PC-9 (cell line): Measurements from ENCODE around the gene DENND1A. TPM values are rescaled to one million over a fixed set of nuclear protein-coding genes. Genes with fewer than 3 reads are reported as not detected.

Experiments used
- BruUV-seq: library from RNA; stranded (reverse); fragments of 400-500 nt; replicated peaks from 2 replicates; lab custom pipeline; 2021; lab: Mats Ljungman, UMichigan
- CTCF ChIA-PET: fragments of 300-600 bp; sonication (Branson Sonifier 250); formaldehyde crosslinking; loops from one replicate; lab custom pipeline; 2022; ENCODE audit warnings: antibody characterized with exemption; lab: Charles Lee
- POLR2A ChIA-PET: fragments of 300-600 bp; sonication (Branson Sonifier 250); formaldehyde crosslinking; loops from one replicate; lab custom pipeline; 2022; ENCODE audit warnings: antibody characterized with exemption; ENCODE audit not compliant: unreplicated experiment; lab: Charles Lee
- DNase-seq, 2 experiments: peaks; one replicate each; pipeline versions ENCODE4 v3.0.0 to v3.0.0-alpha.2; 2015 to 2022; ENCODE audit warnings: mixed read lengths in 1 of 2
- H2AFZ ChIP-seq: fragments of 200-600 bp; sonication (generic); 2 replicates; pipeline ENCODE4 v1.8.1; 2017; ENCODE audit warnings: antibody characterized with exemption
- H3F3A ChIP-seq: fragments of 200-600 bp; sonication (generic); 2 replicates; pipeline ENCODE4 v1.8.1; 2017; ENCODE audit warnings: antibody characterized with exemption, mild to moderate bottlenecking, low read depth; ENCODE audit not compliant: insufficient read depth
- H3K27ac ChIP-seq: fragments of 200-600 bp; sonication (generic); 2 replicates; pipeline ENCODE4 v1.6.1; 2016; ENCODE audit warnings: mixed run types
- H3K27me3 ChIP-seq: fragments of 200-600 bp; sonication (generic); 2 replicates; pipeline ENCODE4 v1.6.1; 2016; ENCODE audit warnings: low read depth, mixed run types; ENCODE audit not compliant: insufficient read depth
- H3K36me3 ChIP-seq: fragments of 200-600 bp; sonication (generic); 2 replicates; pipeline ENCODE4 v1.6.1; 2016; ENCODE audit warnings: low read depth, mixed run types
- H3K4me1 ChIP-seq: fragments of 200-600 bp; sonication (generic); replicated peaks from 2 replicates; pipeline ENCODE4 v1.6.1; 2016; ENCODE audit warnings: mixed run types; ENCODE audit not compliant: insufficient read depth
- H3K4me2 ChIP-seq: fragments of 200-600 bp; sonication (generic); 2 replicates; pipeline ENCODE4 v1.6.1; 2017; ENCODE audit warnings: mixed run types
- H3K4me3 ChIP-seq: fragments of 200-600 bp; sonication (generic); 2 replicates; pipeline ENCODE4 v1.6.1; 2016; ENCODE audit warnings: mixed run types
- H3K79me2 ChIP-seq: fragments of 200-600 bp; sonication (generic); 2 replicates; pipeline ENCODE4 v1.6.1; 2017; ENCODE audit warnings: low read depth, mixed run types
- H3K9me2 ChIP-seq: fragments of 200-600 bp; sonication (generic); 2 replicates; pipeline ENCODE4 v1.8.1; 2017; ENCODE audit warnings: mild to moderate bottlenecking; ENCODE audit not compliant: insufficient read depth
- H3K9me3 ChIP-seq: fragments of 200-600 bp; sonication (generic); 2 replicates; pipeline ENCODE4 v1.8.1; 2016; ENCODE audit warnings: low read depth; ENCODE audit not compliant: insufficient read depth
- H4K20me1 ChIP-seq: fragments of 200-600 bp; sonication (generic); 2 replicates; pipeline ENCODE4 v1.8.1; 2017; ENCODE audit not compliant: insufficient read depth
- CTCF ChIP-seq: fragments of 200-600 bp; sonication (generic); conservative IDR thresholded peaks from 2 replicates; pipeline ENCODE4 v1.6.1; 2017; ENCODE audit warnings: mixed run types, antibody characterized with exemption, mild to moderate bottlenecking, moderate library complexity
- EZH2 ChIP-seq: fragments of 200-600 bp; sonication (generic); IDR thresholded peaks from 2 replicates; pipeline ENCODE4 v1.8.0; 2017; ENCODE audit warnings: antibody characterized with exemption, low read depth
- intact Hi-C: fragments of 100-400 bp; cut with micrococcal nuclease; formaldehyde crosslinking; loops from one replicate; pipeline ENCODE4 v1.10.0; 2022; ENCODE audit not compliant: unreplicated experiment
- total RNA-seq: library from RNA; stranded (reverse); gene quantifications from 2 replicates; pipeline ENCODE4 v1.2.3, GENCODE V29; 2021

The DENND1A gene
- total RNA-seq, 1 experiment from 2014 or later, result 37.7 TPM

GRCh38 chr9:123345567-123345955 lies 584.4 kb downstream of the DENND1A start:
- no TSS peak for BruUV-seq
- intact Hi-C loops, result loop anchor here (5.0 kb wide), 1 partner anchor 1218 kb away; no protein-coding TSS in a partner anchor

GRCh38 chr9:123344192-123344949 lies 585.6 kb downstream of the DENND1A start:
- Histone ChIP-seq H3K4me3 (no peak overlapping the region), H3K4me2 (no peak overlapping the region), H3K9me2 (no peaks in the 10 kb centered on the region), H3K9me3 (no peaks in the 10 kb centered on the region), H3K79me2 (no peaks in the 10 kb centered on the region), H3K4me1 (no peaks in the 10 kb centered on the region), H2AFZ (no peak overlapping the region), H4K20me1 (no peaks in the 10 kb centered on the region), H3K27ac (no peak overlapping the region), H3F3A (peaks cover 8% of the 10 kb centered on the region), H3K36me3 (no peaks in the 10 kb centered on the region), H3K27me3 (no peaks in the 10 kb centered on the region)
- DNase-seq, result no peak
- BruUV-seq, result no TSS peak
- POLR2A ChIA-PET, result interaction anchor here (0.6 kb wide), 1 partner anchor 127 kb away, joined by 3 read pairs; no protein-coding TSS in a partner anchor
- CTCF ChIA-PET, result no interaction called here
- no peak for TF ChIP-seq CTCF
- TF ChIP-seq EZH2, result no peak
- intact Hi-C loops, result no loop called here

More at GRCh38 chr9:123345567-123345955, 584.4 kb downstream of the DENND1A start:
- H2AFZ ChIP-seq, result no peak overlapping the region
- no peaks in the 10 kb centered on the region for H3K4me1 ChIP-seq
- no peaks in the 10 kb centered on the region for H3K9me2 ChIP-seq
- ChIA-PET POLR2A (no interaction called here), CTCF (no interaction called here)
- H3F3A ChIP-seq, result peaks cover 8% of the 10 kb centered on the region
- TF ChIP-seq CTCF, result no peak
- TF ChIP-seq EZH2, result no peak
- no peaks in the 10 kb centered on the region for H4K20me1 ChIP-seq
- no peaks in the 10 kb centered on the region for H3K9me3 ChIP-seq
- no peaks in the 10 kb centered on the region for H3K27me3 ChIP-seq
- no peak overlapping the region for H3K27ac ChIP-seq
- no peak overlapping the region for H3K4me2 ChIP-seq
- H3K36me3 ChIP-seq, result no peaks in the 10 kb centered on the region
- no peak for DNase-seq
- no peaks in the 10 kb centered on the region for H3K79me2 ChIP-seq
- no peak overlapping the region for H3K4me3 ChIP-seq

- no peaks in the 10 kb centered on the region for H3K9me2 ChIP-seq
- H4K20me1 ChIP-seq, result no peaks in the 10 kb centered on the region
- intact Hi-C loops, result no loop called here
- H3K27ac ChIP-seq, result no peak overlapping the region
- H3K9me3 ChIP-seq, result no peaks in the 10 kb centered on the region
- no peaks in the 10 kb centered on the region for H3K4me1 ChIP-seq
- TF ChIP-seq CTCF (no peak), EZH2 (no peak)
- H3K79me2 ChIP-seq, result no peaks in the 10 kb centered on the region
- H3F3A ChIP-seq, result peaks cover 8% of the 10 kb centered on the region
- no peak overlapping the region for H2AFZ ChIP-seq
- ChIA-PET CTCF (no interaction called here), POLR2A (no interaction called here)
- no peak for DNase-seq
- no peaks in the 10 kb centered on the region for H3K36me3 ChIP-seq
- H3K4me2 ChIP-seq, result no peak overlapping the region
- no TSS peak for BruUV-seq
- H3K27me3 ChIP-seq, result no peaks in the 10 kb centered on the region
- no peak overlapping the region for H3K4me3 ChIP-seq
These were observed 586.3 kb downstream of the DENND1A start for GRCh38 chr9:123343443-123344191.
